GM12878 (cell line): ENCODE results near the gene EPN3. TPM values are rescaled to one million over a fixed set of nuclear protein-coding genes. Genes with fewer than 3 reads are reported as not detected.

Experiments
- ATF7 ChIP-seq: fragments of 450-650 bp; IDR thresholded peaks from 2 replicates; pipeline ENCODE4 v1.6.1; 2016; ENCODE audit warnings: low read depth, mild to moderate bottlenecking
- EGR1 ChIP-seq, 2 experiments: IDR thresholded peaks; 1 replicate in 1 of 2; 2 replicates in 1 of 2; pipeline ENCODE4 v1.6.1; 2011 to 2012; ENCODE audit warnings: low read depth in 2 of 2, low read length in 2 of 2, borderline replicate concordance in 1 of 2, mild to moderate bottlenecking in 1 of 2, moderate library complexity in 1 of 2
- HDAC2 ChIP-seq: fragments of 200-600 bp; sonication (generic); IDR thresholded peaks from 2 replicates; pipeline ENCODE4 v1.6.1; 2017
- MTA3 ChIP-seq: IDR thresholded peaks from 2 replicates; pipeline ENCODE4 v1.6.1; 2012; ENCODE audit warnings: low read length, inconsistent platforms, borderline replicate concordance
- NR2C1 ChIP-seq: fragments of 450-650 bp; IDR thresholded peaks from 2 replicates; pipeline ENCODE4 v1.6.1; 2017; ENCODE audit warnings: antibody characterized with exemption, mild to moderate bottlenecking, moderate library complexity
- RELA ChIP-seq: fragments of 450-650 bp; IDR thresholded peaks from 2 replicates; pipeline ENCODE4 v1.8.0; 2014; ENCODE audit warnings: borderline replicate concordance; ENCODE audit not compliant: partially characterized antibody
- SIX5 ChIP-seq: IDR thresholded peaks from 2 replicates; pipeline ENCODE4 v1.6.1; 2011; ENCODE audit warnings: mild to moderate bottlenecking, low read depth, low read length, moderate library complexity; ENCODE audit not compliant: severe bottlenecking
- YBX1 ChIP-seq: fragments of 450-650 bp; IDR thresholded peaks from 2 replicates; pipeline ENCODE4 v1.6.1; 2016; ENCODE audit warnings: antibody characterized with exemption
- ZNF24 ChIP-seq: fragments of 450-650 bp; IDR thresholded peaks from 2 replicates; pipeline ENCODE4 v1.6.1; 2017; ENCODE audit warnings: antibody characterized with exemption, mild to moderate bottlenecking
- polyA plus RNA-seq, 11 experiments: library from polyadenylated mRNA; depleted of rRNA in 4 of 11; unstranded in 6 of 11; stranded (reverse) in 5 of 11; fragments of >200 nt; fragmentation: Nextera tagmentation in 4 of 11; fragmentation: Illumina TruSeq in 1 of 11; extraction: Ambion mirVana in 4 of 11; extraction: Trizol in 1 of 11; gene quantifications; 1 replicate in 1 of 11; 2 replicates in 10 of 11; pipeline versions ENCODE4 v1.2.1 to v1.2.3, GENCODE V29; 2011 to 2016; ENCODE audit warnings: inconsistent platforms in 2 of 11, missing spikeins in 2 of 11, low read depth in 1 of 11
- total RNA-seq, 4 experiments: library from RNA; depleted of rRNA in 3 of 4; stranded (reverse); fragments of >200 nt in 3 of 4; fragmentation: Illumina TruSeq in 1 of 4; extraction: Trizol in 1 of 4; gene quantifications; 2 replicates each; pipeline versions ENCODE4 v1.2.1 to v1.2.3, GENCODE V29; 2013 to 2021
- TF ChIP-seq, protein P1 (sequence below): IDR thresholded peaks from 2 replicates; pipeline ENCODE4 v1.6.1; 2012; ENCODE audit warnings: improper control_type of control experiment, low read depth, low read length; ENCODE audit not compliant: insufficient replicate concordance

The EPN3 gene
- total and polyA plus RNA-seq, 10 of the 15 experiments (the other 5 are each of a cell fraction or from before 2014, with no cell fraction given), result 0.04 to 0.07 TPM; not detected in 8

DNA sequence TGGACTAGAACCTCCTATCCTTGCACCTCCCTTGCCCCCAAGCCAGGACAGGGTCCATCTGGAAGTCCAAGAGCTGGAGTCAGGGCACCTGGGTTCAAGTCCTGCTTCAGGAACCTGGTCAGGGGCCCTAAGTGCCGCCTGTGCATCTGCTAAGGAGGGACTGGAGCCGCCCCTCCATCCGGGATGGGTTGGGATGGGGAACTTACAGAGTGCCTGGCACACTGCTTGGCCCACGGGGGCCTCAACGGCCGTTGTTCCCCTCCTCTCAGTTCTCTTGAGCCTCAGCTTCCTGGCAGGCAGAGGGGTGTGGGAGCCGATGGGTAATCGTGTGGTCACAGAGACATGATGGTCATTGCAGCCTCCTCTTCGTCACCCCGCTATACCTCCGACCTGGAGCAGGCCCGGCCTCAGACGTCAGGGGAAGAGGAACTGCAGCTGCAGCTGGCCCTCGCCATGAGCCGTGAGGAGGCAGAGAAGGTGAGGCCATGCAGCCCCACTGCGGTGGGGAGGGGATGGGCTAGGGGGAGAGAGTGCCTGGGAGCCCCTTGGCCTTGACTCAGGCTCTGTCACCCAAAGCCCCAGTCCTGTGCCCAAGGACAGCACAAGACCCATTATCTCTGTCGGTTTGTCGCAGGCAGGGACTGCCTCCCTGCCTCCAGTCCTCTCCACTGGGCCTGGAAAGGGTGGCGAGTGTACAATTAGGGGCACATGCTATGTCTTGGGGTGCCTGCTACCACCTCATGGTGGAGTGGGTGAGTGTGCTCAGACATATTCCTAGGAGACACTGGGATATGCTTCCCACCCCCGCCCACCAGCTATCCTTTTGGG is 5.4 kb downstream of the EPN3 start (continued):
- TF ChIP-seq HDAC2 (no peak), ZNF24 (no peak), EGR1 (IDR thresholded peaks at IDR 0.05; ENCODE audit: borderline replicate concordance in 1 of 2, low read depth in 2 of 2, low read length in 2 of 2) (no peak), ATF7 (no peak), SIX5 (no peak), MTA3 (no peak), RELA (no peak), YBX1 (no peak), NR2C1 (no peak)
- TF ChIP-seq, protein P1, sequence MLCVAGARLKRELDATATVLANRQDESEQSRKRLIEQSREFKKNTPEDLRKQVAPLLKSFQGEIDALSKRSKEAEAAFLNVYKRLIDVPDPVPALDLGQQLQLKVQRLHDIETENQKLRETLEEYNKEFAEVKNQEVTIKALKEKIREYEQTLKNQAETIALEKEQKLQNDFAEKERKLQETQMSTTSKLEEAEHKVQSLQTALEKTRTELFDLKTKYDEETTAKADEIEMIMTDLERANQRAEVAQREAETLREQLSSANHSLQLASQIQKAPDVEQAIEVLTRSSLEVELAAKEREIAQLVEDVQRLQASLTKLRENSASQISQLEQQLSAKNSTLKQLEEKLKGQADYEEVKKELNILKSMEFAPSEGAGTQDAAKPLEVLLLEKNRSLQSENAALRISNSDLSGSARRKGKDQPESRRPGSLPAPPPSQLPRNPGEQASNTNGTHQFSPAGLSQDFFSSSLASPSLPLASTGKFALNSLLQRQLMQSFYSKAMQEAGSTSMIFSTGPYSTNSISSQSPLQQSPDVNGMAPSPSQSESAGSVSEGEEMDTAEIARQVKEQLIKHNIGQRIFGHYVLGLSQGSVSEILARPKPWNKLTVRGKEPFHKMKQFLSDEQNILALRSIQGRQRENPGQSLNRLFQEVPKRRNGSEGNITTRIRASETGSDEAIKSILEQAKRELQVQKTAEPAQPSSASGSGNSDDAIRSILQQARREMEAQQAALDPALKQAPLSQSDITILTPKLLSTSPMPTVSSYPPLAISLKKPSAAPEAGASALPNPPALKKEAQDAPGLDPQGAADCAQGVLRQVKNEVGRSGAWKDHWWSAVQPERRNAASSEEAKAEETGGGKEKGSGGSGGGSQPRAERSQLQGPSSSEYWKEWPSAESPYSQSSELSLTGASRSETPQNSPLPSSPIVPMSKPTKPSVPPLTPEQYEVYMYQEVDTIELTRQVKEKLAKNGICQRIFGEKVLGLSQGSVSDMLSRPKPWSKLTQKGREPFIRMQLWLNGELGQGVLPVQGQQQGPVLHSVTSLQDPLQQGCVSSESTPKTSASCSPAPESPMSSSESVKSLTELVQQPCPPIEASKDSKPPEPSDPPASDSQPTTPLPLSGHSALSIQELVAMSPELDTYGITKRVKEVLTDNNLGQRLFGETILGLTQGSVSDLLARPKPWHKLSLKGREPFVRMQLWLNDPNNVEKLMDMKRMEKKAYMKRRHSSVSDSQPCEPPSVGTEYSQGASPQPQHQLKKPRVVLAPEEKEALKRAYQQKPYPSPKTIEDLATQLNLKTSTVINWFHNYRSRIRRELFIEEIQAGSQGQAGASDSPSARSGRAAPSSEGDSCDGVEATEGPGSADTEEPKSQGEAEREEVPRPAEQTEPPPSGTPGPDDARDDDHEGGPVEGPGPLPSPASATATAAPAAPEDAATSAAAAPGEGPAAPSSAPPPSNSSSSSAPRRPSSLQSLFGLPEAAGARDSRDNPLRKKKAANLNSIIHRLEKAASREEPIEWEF, result no peak
